GM12874 (cell line): ENCODE results near the gene ADRM1.
A peak's percentile ranks its signal among the peaks of the same experiment; 100 is the strongest.

ENCODE experiments used
- CTCF ChIP-seq: IDR thresholded peaks from 2 replicates; pipeline ENCODE4 v1.5.1; 2011; ENCODE audit warnings: low read depth, mild to moderate bottlenecking, control low read depth, low read length, moderate library complexity; ENCODE audit not compliant: insufficient read depth

Gene ADRM1

GRCh38 chr20:62299666-62300236, 3.0 kb upstream of the ADRM1 start:
- TF ChIP-seq CTCF: no peak

GRCh38 chr20:62300319-62300718, 2.5 kb upstream of the ADRM1 start:
- TF ChIP-seq CTCF: no peak

- TF ChIP-seq CTCF: no peak
These were observed 1.6 kb upstream of the ADRM1 start for GRCh38 chr20:62301111-62301668.

- peak; percentile 95 for TF ChIP-seq CTCF
These were observed 940 bp upstream of the ADRM1 start for GRCh38 chr20:62301773-62302340.

- TF ChIP-seq CTCF: no peak
These were observed 204 bp downstream of the ADRM1 start for GRCh38 chr20:62303062-62303339.

- TF ChIP-seq CTCF: no peak
These were observed 786 bp downstream of the ADRM1 start for GRCh38 chr20:62303340-62304226.

GRCh38 chr20:62304331-62305148, 1.7 kb downstream of the ADRM1 start:
- no peak for TF ChIP-seq CTCF
